ENCODE data around the gene PKM. TPM values are rescaled to one million over a fixed set of nuclear protein-coding genes. Genes with fewer than 3 reads are reported as not detected.

Gene PKM
- polyA plus RNA-seq, 1 donor: 696 TPM

DNA sequence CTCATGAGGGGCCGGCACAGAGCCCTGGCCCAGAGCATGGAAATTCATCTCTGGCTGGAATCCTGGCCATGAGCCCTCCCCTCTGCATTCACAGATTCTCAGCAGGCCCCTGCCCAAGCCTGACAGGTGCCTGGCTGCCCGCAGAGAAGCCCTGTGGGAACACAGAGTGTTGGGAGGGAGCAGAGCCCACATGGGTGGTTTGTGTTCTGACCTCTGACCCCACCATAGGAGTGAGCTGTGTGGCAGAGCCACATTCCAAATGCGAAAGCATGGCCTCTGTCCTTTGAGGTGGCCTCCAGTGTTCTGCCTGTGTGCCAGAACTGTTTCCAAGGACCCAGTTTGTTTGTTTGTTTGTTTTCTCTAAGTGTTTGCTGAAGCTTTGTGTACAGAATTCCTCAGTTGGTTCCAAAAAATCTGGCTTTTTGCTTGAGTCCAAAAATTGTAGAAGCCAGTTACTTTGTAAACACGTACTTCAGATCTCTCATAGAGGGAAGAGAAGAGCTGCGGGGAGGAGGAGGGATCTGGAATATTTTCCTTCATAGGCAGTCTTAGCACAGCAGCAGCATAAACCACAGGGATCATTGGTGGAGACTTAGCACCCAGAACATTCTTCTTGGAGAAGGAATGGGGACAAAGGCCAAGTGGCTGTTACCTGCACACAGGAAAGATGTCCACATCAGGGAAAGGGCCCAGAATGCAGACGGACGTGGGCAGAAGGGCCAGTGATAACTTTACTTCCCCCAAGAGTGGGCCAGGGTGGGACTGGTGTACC lies 69.4 kb downstream of the PKM start:
- no peak for DNase-seq

- DNase-seq: no peak
Measured at GRCh38 chr15:72160696-72161245, 70.2 kb downstream of the PKM start.

DNA sequence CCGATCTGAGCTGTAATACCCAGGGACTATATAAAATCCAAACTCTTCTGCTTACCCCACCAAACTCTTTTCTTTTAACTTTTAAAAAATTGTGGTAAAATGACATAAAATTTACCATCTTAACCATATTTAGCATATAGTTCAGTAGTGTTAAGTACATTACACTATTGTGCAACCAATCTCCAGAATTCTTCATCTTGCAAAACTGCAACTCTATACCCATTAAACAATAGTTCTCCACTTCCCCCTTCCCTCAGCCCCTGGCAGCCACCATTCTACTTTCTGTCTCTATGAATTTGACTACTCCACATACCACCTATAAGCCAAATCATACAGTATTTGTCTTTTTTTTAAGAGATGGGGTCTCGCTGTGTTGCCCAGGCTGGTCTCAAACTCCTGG lies 74.1 kb downstream of the PKM start:
- no peak for DNase-seq

DNA sequence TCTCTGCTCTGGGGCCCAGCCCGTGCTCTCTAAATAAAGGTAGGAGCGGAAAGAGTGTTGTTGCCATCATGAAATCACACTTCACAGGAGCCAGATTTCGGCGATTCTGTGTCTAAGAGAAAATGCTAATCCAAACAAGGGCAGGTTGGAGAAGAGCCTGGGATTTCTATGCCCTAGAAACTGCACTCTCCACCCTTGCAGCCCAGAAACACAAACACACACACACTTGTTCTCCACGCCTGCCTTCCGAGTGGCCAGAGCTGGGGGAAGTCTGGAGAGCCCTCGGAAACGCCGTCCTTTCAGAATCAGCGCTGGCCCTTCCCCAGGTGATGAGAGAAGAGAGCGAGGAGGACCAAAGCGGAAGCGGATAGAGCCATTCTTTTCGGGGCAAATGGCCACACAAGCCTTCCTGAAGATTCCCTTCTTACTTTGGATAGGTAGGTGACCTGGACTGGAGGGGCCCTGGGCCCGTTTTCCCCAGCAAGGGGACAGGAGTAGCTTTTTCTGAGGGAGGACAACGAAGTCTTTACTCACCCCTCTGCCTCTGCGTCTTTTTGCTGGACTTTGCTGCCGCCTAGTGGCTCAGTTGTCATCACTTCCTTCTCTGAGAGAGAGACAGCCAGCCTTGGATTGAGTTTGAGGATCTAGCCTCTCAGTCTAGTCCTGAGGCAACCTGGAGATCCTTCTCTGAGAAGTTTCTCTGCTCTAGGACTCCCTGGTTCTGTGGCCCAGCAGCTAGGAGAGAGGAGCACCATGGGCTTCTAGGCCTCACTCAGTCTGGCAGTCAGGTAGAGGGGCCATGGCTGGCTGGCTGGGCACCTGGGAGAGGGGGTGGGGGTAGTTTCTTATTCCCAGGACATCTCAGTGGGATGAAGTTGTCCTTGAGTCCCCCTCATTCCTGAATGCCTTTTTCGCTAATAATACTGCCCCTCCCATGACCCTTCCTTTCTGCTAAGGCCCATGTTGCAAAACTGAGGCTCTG lies 75.1 kb downstream of the PKM start:
- peak; percentile 93 for DNase-seq

DNA sequence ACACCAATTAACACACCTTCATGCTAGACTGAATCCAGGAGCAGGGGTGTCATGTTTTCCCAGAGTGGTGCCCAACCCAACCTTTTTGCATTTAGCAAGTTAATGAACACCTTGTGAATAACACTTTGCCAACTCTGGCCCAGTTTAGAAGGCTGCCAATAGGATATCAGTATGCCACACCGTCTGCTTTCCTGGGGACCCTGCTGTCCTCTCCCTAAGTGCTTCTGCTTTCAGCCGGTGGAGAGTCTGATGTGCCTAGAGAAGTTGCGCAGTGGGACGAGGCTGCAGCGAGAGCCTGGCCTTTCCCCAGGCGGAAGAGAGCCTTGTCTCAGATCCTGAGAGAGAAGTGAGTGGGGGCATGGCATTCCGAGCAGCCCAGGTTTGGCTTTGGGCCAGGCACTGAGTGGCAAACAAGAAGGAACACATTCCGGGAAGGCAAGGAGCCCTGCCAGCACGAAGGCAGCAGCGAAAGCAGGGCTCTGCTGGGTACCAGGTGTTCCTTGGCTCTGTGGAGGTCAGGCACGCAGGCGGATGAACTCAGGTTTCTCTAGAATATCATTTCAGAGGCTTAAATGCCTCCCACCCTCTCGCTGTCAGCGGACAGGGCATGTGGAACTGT lies 75.9 kb downstream of the PKM start:
- peak; percentile 82 for DNase-seq

DNA sequence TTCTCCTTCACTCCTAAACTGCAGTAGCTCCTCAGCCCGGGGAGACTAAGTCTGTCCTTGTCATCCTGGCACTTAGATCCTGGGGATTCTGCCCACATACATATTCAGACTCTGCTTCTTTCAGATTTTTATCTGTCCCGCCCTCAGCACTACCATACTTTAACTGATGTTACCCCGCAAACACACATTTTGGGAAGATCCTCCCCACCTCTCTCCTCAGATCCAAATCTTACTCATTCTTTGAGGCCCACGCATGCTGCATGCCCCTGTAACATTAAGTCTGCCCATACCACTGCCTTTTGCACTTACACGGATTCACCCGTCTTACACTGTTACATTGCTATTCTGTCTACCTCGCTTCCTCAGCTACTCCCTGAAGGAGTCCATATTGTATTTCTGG lies 76.7 kb downstream of the PKM start:
- DNase-seq: no peak

GRCh38 chr15:72153269-72154000 lies 77.6 kb downstream of the PKM start:
- no peak for DNase-seq

Other genes with a start within 250 kb of the PKM start
- 37.5 TPM for gene MYO9A, start 113.0 kb downstream of the PKM start, polyA plus RNA-seq (ENCODE audit: insufficient read length)
- 6.8 TPM for gene SENP8, start 112.8 kb downstream of the PKM start, polyA plus RNA-seq (ENCODE audit: insufficient read length)
- gene GRAMD2A, start 33.4 kb downstream of the PKM start, polyA plus RNA-seq (ENCODE audit: insufficient read length): 10.6 TPM
- gene PARP6, start 41.4 kb upstream of the PKM start, polyA plus RNA-seq (ENCODE audit: insufficient read length): 135 TPM
- 5.1 TPM for gene CELF6, start 89.0 kb upstream of the PKM start, polyA plus RNA-seq (ENCODE audit: insufficient read length)
- 125 TPM for gene HEXA, start 144.8 kb upstream of the PKM start, polyA plus RNA-seq (ENCODE audit: insufficient read length)
- gene TMEM202, start 167.1 kb upstream of the PKM start, polyA plus RNA-seq (ENCODE audit: insufficient read length): not detected
- 199 TPM for gene ARIH1, start 243.1 kb upstream of the PKM start, polyA plus RNA-seq (ENCODE audit: insufficient read length)

Measured in left kidney (tissue), 2 donors.